HG02588 (cell line): ENCODE data around the gene RXRA.
"Not testable (repeated sequence)": the region's sequence is repeated elsewhere in the genome, so short reads cannot be mapped to it uniquely, and the experiment has no call there.

ENCODE experiments used
- ATAC-seq: cut with Tn5 transposase; IDR thresholded peaks from one replicate; pipeline ENCODE4 v1.9.1; 2021; ENCODE audit warnings: mild to moderate bottlenecking, moderate library complexity; ENCODE audit not compliant: unreplicated experiment

The RXRA gene

GRCh38 chr9:134293611-134294152, 32.6 kb upstream of the RXRA start:
- ATAC-seq, result no peak

DNA sequence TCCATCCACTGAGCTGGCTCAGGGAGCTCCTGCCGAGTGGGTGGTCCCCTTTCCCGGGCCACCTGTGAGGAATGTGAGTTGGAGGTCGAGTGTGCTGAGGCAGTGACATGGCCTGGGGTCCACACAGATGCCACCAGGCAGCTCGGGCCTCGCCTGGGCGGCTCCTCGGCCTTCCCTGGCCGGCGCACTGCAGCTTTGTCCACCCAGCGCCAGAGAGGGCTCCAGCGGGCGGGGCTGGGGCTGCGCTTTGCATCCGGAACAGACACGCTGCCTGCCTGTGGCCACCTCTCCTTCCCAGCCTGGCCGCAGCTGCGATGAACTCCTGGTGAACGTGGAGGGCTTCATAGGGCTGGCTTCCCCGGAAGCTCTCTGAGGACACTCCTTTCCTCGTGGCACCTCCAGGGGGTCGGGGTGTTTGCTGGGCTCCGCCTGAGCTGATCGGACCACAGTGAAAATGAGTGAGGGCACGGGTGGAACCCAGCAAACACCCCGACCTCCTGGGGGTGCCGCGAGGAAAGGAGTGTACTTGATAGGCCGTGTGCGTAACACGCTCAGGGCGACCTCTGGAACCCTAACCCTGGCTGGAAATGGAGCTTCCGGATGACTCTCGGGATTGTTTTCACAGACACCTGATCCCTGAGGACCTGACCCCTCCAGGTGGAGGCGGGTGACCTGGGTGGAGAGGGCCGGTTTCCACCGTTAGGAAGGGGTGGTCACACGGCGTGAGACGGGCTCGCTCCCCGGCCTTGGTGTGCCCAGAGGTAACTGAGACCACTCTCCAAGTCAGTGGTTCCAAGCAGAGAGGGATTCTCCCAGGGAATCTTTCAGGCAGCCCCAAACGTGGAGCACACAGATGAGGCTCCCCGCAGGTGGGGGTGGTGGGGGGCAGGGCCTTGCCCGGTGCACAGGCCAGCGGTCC, 31.8 kb upstream of the RXRA start:
- no peak for ATAC-seq

GRCh38 chr9:134295101-134295745, 31.0 kb upstream of the RXRA start:
- ATAC-seq, result no peak

- ATAC-seq, result no peak
Observed at GRCh38 chr9:134295746-134296250, 30.5 kb upstream of the RXRA start.

DNA sequence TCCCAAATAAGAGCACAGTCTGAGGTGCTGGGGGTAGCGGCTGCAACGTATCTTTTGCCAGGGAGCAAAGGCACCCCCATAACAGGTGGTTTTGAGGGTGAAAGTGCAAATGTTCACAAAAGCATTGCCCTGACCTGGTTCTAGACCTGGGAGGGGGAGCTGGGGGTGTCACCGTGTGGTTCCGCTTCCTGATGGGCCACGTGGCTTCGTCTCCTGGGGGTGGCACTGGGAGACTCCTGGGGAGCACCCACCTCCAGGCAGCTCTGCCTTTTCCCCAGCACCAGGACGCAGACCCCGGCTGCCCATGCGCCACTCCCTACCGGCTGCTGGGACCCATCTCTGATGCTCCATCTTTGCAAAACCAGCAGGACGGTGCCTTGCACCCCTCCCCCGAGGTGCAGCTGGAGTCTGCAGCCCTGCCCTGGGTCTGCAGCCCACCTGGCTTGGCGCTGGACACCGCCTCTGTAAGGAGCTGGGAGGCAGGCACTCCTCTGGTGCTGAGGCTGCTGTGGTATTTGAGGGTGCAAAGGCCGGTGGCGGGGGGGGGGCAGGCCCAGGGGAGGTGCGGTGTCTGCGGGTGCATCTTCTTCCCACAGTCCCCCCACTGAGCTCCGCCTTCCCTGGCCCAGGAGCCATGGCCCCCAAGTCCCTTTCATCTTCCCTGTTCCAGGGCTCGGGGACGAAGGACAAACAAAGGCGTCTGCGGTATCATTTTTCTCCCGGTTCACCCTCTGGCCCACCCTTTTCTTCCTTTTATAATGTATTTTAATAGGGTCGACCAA, 29.8 kb upstream of the RXRA start:
- no peak for ATAC-seq

GRCh38 chr9:134297083-134297410, 29.2 kb upstream of the RXRA start:
- ATAC-seq, result no peak

DNA sequence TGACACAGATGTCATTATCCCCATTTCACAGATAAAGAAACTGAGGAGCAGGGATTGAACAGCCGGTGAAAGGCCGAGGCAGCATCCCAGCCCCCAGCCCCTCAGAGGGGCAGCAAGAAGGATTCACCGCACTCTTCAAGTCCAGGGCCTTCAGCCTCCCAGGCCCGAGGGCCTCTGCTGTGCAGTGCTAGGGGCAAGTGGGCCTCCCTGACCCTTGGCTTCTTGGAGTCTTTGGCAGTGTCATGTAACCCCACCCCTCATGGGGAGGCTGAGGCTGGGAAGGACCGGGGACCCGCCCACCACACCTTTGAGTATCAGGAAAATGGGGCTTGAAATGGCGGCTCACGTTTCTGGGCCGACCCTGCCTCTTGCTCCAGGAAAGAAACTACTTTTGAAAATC, 28.7 kb upstream of the RXRA start:
- no peak for ATAC-seq

DNA sequence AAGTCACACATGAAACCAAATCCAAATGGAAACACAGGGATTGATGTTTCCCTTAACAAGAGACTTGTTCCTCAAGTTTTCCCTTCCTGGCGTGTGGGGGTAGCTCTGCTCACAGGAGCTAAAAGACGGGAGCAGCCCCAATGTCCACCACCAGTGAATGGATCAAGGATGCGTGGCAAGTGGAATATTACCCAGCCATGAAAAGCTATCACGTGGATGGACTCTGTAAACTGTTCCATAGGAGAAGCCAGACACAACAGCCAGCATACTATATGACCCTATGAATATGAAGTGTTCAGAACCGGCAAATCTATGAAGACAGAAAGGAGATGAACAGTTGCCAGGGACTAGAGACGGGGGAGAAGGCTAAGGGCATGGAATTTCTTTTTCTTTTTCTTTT, 28.3 kb upstream of the RXRA start:
- ATAC-seq, result no peak

DNA sequence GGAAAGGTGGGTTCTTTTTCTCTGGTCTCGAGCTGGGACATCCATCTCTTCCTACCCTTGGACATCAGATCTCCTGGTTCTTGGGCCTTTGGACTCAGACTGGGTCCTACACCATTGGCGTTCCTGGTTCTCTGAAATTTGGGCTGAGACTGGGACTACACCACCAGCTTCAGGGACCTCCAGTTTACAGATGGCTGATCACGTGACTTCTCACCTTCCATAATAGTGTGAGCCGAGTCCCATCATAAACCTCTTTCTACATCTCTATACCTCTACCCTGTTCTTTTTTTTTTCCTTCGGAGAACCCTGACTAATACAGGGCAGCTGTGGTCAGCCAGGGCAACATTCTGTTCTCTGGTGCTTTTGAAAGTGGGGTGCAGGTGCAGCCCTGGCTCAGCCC, 27.2 kb upstream of the RXRA start:
- no peak for ATAC-seq

- no peak for ATAC-seq
Observed at GRCh38 chr9:134299883-134300282, 26.4 kb upstream of the RXRA start.

- no peak for ATAC-seq
Observed at GRCh38 chr9:134301387-134302129, 24.7 kb upstream of the RXRA start.

- no peak for ATAC-seq
Observed at GRCh38 chr9:134302130-134302817, 24.0 kb upstream of the RXRA start.

DNA sequence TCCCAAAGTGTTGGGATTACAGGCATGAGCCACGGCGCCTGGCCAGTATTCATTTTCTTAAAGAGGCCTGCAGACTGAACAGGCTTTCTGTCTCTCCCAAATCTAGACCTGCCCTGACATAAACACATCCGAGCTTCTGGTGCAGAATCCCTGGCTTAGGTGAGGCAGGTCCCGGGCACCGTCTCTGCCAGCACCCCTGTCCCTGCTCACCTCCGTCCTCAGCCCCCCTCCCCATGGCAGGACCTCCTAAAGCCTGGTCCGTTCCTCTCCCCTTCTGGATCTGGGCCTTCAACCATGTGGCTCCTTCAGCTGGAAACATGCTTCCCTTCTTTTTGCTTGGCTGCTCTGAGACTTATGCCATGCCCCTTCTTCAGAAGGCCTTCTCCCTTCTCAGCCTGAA, 22.7 kb upstream of the RXRA start:
- ATAC-seq, result no peak

GRCh38 chr9:134304261-134304660, 22.0 kb upstream of the RXRA start:
- ATAC-seq, result no peak

DNA sequence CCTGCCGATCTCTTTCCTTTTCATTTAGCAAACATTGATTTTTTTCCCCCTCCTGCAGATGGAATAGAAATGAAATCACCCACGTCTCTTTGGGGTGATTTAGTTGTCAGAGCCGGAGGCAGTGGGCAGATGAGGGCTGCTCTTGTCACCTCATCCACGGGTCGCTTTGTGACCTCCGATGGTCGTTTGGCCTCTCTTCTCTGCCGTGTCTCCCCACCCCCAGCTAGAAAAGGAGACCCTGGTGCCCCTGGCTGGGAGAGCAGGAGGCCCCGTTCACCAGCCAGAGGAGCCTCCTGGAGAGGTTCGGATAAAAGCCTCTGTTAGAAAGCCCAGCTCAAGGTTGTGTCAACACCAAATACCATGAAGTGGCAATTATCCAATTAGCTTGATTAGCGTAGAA, 21.6 kb upstream of the RXRA start:
- ATAC-seq, result no peak

- ATAC-seq, result no peak
Observed at GRCh38 chr9:134305533-134305932, 20.7 kb upstream of the RXRA start.

- ATAC-seq, result not testable (repeated sequence)
Observed at GRCh38 chr9:134306042-134306441, 20.2 kb upstream of the RXRA start.

DNA sequence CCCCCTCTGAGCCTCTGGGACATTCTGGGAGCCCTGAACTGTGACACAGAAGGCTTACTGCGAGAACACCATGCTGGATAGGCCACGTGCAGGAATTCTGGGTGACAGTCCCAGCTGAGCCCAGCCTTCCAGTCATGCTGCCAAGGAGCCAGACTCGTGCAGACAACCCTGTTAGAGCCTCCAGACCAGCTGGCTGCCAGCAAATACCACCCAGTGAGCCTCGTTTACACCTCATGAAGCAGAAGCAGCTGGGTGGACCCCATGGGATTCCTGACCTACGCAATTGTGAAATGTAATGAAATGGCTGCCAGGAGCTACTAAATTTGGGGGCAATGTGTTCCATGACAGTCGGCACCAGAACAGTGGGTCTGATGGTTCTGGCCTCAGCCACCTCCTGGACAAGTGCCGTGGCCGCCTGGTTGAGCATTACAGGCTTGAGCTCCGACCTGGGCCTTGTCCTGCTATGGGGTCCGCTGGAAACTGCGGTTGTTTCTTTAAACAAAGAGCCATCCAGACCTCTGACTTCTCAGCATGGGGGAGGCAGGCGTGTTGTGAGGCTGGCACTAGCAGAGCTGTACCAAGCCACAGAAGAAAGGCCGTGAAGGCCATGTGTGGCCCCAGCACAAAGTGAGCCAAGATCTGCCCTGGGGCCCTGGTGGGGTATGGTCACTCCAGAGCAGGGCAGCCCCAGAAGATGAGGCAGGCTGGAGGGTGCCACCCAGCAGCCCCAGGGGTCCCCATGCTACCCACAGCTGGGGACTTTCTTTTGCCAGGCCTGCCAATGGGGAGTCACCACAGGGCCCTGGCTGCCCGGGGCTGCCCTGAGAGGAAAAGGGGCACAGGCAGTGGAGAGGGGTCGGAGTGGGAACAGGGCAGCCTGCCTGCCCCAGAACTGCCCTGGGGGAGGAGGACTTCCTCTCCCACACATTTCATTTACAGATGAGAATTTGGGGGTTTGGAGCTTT, 19.3 kb upstream of the RXRA start:
- no peak for ATAC-seq
